Stimulated activated effector memory CD8-positive, alpha-beta T cell treated with anti-CD3 and anti-CD28 coated beads, Interleukin-12 subunit alpha, Interleukin-12 subunit beta, amount 100 ng/mL, for 72 hours (primary cell): ENCODE measurements around the gene ZNF281.
A peak's percentile ranks its signal among the peaks of the same experiment; 100 is the strongest.
"Not testable (repeated sequence)": the region's sequence is repeated elsewhere in the genome, so short reads cannot be mapped to it uniquely, and the experiment has no call there.

Experiments used
- ATAC-seq: fragments of 150-1000 bp; cut with Tn5 transposase; 2 replicates; pipeline ENCODE4 v1.10.0; 2021
- DNase-seq, 2 donors: peaks; one replicate each; pipeline ENCODE4 v3.0.0; 2021 to 2022; ENCODE audit warnings: low spot score in 2 of 2
- H3K27ac Mint-ChIP-seq: one replicate; pipeline ENCODE4 v1.8.0; 2022; ENCODE audit warnings: mild to moderate bottlenecking, mixed read lengths
- H3K36me3 Mint-ChIP-seq: one replicate; pipeline ENCODE4 v1.8.0; 2022; ENCODE audit warnings: mild to moderate bottlenecking, mixed read lengths
- H3K4me1 Mint-ChIP-seq: one replicate; pipeline ENCODE4 v1.8.0; 2022; ENCODE audit warnings: mixed read lengths
- H3K4me3 Mint-ChIP-seq: one replicate; pipeline ENCODE4 v1.8.0; 2022; ENCODE audit warnings: mild to moderate bottlenecking, mixed read lengths
- H3K9me3 Mint-ChIP-seq: one replicate; pipeline ENCODE4 v1.8.0; 2022; ENCODE audit warnings: mixed read lengths

The ZNF281 gene, protein sequence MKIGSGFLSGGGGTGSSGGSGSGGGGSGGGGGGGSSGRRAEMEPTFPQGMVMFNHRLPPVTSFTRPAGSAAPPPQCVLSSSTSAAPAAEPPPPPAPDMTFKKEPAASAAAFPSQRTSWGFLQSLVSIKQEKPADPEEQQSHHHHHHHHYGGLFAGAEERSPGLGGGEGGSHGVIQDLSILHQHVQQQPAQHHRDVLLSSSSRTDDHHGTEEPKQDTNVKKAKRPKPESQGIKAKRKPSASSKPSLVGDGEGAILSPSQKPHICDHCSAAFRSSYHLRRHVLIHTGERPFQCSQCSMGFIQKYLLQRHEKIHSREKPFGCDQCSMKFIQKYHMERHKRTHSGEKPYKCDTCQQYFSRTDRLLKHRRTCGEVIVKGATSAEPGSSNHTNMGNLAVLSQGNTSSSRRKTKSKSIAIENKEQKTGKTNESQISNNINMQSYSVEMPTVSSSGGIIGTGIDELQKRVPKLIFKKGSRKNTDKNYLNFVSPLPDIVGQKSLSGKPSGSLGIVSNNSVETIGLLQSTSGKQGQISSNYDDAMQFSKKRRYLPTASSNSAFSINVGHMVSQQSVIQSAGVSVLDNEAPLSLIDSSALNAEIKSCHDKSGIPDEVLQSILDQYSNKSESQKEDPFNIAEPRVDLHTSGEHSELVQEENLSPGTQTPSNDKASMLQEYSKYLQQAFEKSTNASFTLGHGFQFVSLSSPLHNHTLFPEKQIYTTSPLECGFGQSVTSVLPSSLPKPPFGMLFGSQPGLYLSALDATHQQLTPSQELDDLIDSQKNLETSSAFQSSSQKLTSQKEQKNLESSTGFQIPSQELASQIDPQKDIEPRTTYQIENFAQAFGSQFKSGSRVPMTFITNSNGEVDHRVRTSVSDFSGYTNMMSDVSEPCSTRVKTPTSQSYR

DNA sequence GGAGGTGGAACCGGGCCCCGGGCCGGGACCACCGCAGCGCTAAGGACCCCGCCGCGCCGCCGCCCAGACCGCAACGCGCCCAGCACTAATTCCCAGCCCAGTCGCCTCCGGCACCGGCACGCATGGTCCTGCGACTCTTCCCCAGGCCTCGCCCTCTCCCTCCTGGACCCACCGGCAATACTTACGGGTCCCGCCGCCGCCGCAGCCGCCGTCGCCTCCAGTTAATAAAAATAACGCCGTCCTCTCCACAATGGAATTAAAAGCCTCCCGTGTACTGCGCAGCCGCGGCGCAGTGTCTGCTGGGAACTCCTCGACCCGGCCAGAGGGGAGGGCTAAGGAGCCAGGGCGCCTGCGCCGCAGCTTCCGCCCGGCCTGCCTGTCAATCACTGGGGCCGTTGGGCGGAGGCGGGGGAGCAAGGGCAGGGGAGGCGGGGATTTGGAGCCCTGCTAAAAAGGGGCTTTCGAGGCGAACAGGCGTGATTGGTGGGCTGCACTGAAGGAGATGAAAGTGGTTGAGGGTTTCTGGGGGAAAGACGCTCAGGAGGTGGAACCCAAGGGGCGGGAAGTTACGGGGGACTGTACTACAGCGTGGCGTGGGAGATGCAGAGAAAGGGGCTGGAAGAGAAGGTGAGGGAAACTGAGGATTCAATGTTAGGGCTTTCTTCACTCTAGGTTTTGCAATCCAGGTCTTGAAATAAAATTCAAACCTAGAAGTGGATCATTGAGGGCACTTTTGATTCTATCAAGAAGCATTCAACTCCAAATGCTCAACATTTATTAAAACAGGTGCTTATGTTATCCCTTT is at the start of gene ZNF281:
Gene ZNF281, minus strand, starts transcription at position 276 of the 805 bp plus-strand sequence. CDS start 331 bp downstream, outside the sequence.
- DNase-seq: peak; percentile 90 to 96
- peaks cover 59% of the 10 kb centered on the region for H3K4me1 Mint-ChIP-seq
- H3K9me3 Mint-ChIP-seq: no peaks in the 10 kb centered on the region
- H3K36me3 Mint-ChIP-seq: peaks cover 47% of the 10 kb centered on the region
- H3K4me3 Mint-ChIP-seq: peak within 1 kb of the TSS; percentile 98
- peak; percentile 99 for ATAC-seq
- peak within 1 kb of the TSS; percentile 98 for H3K27ac Mint-ChIP-seq

GRCh38 chr1:200458780-200459179 is 48.9 kb upstream of the ZNF281 start:
- H3K36me3 Mint-ChIP-seq: no peaks in the 10 kb centered on the region
- no peak for DNase-seq
- no peaks in the 10 kb centered on the region for H3K9me3 Mint-ChIP-seq
- no peaks in the 10 kb centered on the region for H3K4me1 Mint-ChIP-seq
- no peak overlapping the region for H3K4me3 Mint-ChIP-seq
- no peak for ATAC-seq
- H3K27ac Mint-ChIP-seq: no peak overlapping the region

GRCh38 chr1:200457810-200458209 is 48.0 kb upstream of the ZNF281 start:
- peaks cover 6% of the 10 kb centered on the region for H3K4me1 Mint-ChIP-seq
- H3K36me3 Mint-ChIP-seq: no peaks in the 10 kb centered on the region
- H3K9me3 Mint-ChIP-seq: no peaks in the 10 kb centered on the region
- no peak overlapping the region for H3K4me3 Mint-ChIP-seq
- no peak overlapping the region for H3K27ac Mint-ChIP-seq
- DNase-seq (no peak), ATAC-seq (no peak)

- Mint-ChIP-seq H3K9me3 (no peaks in the 10 kb centered on the region), H3K36me3 (no peaks in the 10 kb centered on the region)
These were observed 44.6 kb upstream of the ZNF281 start for GRCh38 chr1:200454425-200454824.

DNA sequence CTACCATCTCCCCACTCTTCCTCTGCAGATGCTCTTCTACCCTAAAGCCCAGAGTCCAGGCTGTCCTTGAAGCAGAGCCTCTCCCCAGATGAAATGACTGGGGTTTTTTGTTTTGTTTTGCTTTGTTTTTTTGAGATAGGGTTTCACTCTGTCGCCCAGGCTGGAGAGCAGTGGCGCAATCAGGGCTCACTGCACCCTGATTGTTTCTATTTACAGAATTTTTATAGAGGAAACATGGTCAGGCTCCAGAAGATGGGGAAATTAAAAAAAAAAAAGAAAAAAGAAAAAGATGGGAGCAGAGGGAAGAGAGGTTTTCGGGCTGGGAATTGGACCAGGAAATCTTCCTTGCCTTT is 43.7 kb upstream of the ZNF281 start:
- no peaks in the 10 kb centered on the region for H3K9me3 Mint-ChIP-seq
- ATAC-seq (no peak), DNase-seq (no peak)
- no peaks in the 10 kb centered on the region for H3K36me3 Mint-ChIP-seq
- peak overlapping the region; percentile 6 for H3K27ac Mint-ChIP-seq
- no peak overlapping the region for H3K4me3 Mint-ChIP-seq
- H3K4me1 Mint-ChIP-seq: peaks cover 7% of the 10 kb centered on the region

More at GRCh38 chr1:200454425-200454824, 44.6 kb upstream of the ZNF281 start:
- Mint-ChIP-seq H3K27ac (no peak overlapping the region), H3K4me1 (peaks cover 7% of the 10 kb centered on the region), H3K4me3 (no peak overlapping the region)
- ATAC-seq: no peak
- no peak for DNase-seq

DNA sequence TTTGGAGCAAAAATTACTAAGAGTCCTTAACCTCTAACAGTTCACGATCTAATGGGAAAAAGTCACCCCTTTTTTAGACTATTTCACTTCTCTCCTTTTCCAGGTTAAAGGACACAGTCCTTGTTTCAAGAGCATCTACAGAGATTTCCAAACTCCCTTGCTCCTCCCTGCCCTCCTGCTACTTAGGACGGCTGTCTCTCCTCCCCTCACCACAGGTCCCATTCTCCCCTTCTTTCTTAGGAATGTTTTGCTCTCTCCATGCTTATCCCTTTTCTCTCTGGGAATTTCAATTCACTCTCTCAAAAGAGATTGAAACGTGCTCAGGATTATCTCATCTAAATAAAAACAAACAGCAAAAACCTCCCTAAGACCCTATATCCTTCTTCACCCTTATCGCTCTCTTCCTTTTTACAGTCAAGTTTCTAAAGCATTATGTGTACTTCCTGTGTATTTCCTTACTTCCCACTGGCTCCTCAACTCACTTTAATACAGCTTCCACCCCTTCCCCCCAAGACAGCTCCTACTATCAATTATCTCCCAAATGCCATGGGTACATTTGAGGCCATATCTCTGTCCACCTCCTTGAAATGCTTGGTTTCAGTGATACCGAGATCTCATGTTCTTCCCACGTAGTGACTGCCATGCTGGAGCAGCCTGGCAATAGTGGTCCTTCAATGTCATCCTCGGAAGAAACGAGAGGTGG is 43.2 kb upstream of the ZNF281 start:
- Mint-ChIP-seq H3K9me3 (no peaks in the 10 kb centered on the region), H3K36me3 (no peaks in the 10 kb centered on the region), H3K27ac (peak overlapping the region; percentile 6), H3K4me3 (no peak overlapping the region), H3K4me1 (peaks cover 9% of the 10 kb centered on the region)
- ATAC-seq: no peak
- no peak for DNase-seq

DNA sequence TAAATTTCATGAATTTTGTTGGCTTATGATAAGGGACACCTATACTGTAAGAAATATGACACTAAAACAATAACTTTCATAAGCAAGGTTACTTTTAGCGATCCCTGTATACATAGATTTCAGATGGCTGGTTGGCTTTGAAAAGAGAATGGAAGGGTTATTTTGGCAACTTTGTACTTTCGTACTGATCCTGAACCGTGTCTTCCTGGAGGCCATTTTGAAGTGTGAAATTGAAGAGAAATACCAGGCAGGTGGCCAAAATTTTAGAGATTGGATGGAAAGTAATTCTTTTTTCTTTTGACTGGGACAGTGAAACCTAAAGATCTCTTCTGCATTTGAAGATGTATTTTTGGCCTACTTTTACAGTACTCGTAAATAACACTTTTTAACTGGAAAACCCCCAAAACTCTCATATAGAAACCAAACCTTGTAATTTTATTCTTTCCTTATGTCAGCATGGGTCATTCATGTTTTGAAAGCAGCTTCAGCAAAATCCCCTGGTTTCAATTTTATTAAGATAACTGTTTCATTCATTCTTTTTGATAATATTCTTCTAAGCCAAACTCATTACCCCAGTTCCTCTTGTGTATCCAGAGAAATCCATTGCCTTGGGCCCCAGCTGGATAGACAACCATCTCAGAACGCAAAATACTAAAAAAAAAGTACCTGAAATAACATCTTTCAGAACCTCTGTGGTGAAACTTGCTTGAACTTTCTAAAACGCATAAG is 38.4 kb upstream of the ZNF281 start:
- H3K9me3 Mint-ChIP-seq: no peaks in the 10 kb centered on the region

DNA sequence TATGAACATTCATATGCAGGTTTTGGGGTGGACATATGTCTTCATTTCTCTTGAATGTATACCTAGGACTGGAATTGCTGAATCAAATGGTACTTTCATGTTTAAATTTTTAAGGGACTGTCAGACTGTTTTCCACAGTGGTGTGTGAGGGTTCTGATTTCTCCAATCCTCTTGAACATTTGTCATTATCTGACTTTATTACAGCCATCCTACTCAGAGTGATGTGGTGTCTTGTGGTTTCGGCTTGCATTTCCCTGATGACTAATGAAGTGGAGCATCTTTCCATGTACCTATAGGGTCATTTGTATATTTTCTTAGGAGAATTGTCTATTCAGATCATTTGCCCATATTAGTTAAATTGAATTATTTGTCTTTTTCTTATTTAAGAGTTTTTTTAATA is 35.4 kb upstream of the ZNF281 start:
- DNase-seq: no peak
- no peak overlapping the region for H3K4me3 Mint-ChIP-seq
- ATAC-seq: peak; percentile 85
- H3K27ac Mint-ChIP-seq: no peak overlapping the region
- H3K9me3 Mint-ChIP-seq: no peaks in the 10 kb centered on the region
- peaks cover 28% of the 10 kb centered on the region for H3K4me1 Mint-ChIP-seq
- H3K36me3 Mint-ChIP-seq: no peaks in the 10 kb centered on the region

More for the DNA sequence above, 38.4 kb upstream of the ZNF281 start:
- DNase-seq (no peak), ATAC-seq (peak; percentile 88)
- Mint-ChIP-seq H3K4me1 (peaks cover 33% of the 10 kb centered on the region), H3K4me3 (peak overlapping the region; percentile 14), H3K27ac (peak overlapping the region; percentile 58), H3K36me3 (no peaks in the 10 kb centered on the region)

- Mint-ChIP-seq H3K27ac (no peak overlapping the region), H3K4me1 (peaks cover 28% of the 10 kb centered on the region), H3K36me3 (no peaks in the 10 kb centered on the region), H3K4me3 (no peak overlapping the region), H3K9me3 (no peaks in the 10 kb centered on the region)
- no peak for DNase-seq
- ATAC-seq: no peak
These were observed 34.6 kb upstream of the ZNF281 start for GRCh38 chr1:200444478-200444877.

DNA sequence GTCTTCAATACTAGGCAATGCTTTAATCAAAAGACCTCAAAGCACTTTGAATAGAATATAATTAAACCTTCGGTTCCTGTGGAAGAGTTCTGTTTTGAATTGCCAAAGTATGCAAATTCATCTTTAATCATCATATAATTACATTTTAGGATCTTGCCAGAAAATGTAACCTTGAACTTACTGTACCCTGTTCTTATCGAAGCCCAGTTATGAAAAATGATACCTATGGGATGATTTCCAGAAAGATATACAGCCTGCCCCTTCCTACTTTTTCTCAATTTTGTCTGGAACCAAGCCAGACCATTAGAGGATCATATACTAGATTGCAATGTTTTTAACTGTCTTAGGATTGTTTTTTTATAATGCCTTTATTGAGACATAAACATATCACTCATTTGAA is 34.0 kb upstream of the ZNF281 start:
- DNase-seq (no peak), ATAC-seq (no peak)
- Mint-ChIP-seq H3K36me3 (no peaks in the 10 kb centered on the region), H3K27ac (no peak overlapping the region), H3K4me3 (no peak overlapping the region), H3K9me3 (no peaks in the 10 kb centered on the region), H3K4me1 (peaks cover 28% of the 10 kb centered on the region)

GRCh38 chr1:200442537-200443156 is 32.8 kb upstream of the ZNF281 start:
- no peak overlapping the region for H3K4me3 Mint-ChIP-seq
- peaks cover 27% of the 10 kb centered on the region for H3K4me1 Mint-ChIP-seq
- H3K27ac Mint-ChIP-seq: no peak overlapping the region
- no peak for DNase-seq
- H3K9me3 Mint-ChIP-seq: no peaks in the 10 kb centered on the region
- no peaks in the 10 kb centered on the region for H3K36me3 Mint-ChIP-seq
- ATAC-seq: no peak

DNA sequence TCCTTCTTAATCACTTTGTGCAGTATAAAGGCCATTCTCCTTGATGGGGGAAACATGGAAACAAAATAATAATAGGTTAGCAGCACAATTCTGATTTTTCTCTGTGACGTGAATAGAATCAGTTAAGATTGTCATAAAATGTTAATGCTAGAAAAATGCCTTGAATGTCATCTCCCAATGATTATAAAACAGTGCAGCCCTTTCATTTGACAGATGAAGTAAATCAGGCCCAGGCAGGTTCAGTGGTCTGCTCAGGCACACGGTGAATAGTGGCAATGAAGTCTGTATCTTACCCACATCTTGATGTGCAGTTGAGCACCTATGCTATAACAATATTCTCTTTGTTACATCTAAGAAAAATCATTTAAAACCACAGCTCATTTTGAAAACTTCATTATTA is 32.2 kb upstream of the ZNF281 start:
- DNase-seq (no peak), ATAC-seq (no peak)
- H3K4me1 Mint-ChIP-seq: peaks cover 27% of the 10 kb centered on the region
- no peak overlapping the region for H3K4me3 Mint-ChIP-seq
- no peaks in the 10 kb centered on the region for H3K9me3 Mint-ChIP-seq
- no peak overlapping the region for H3K27ac Mint-ChIP-seq
- H3K36me3 Mint-ChIP-seq: no peaks in the 10 kb centered on the region

DNA sequence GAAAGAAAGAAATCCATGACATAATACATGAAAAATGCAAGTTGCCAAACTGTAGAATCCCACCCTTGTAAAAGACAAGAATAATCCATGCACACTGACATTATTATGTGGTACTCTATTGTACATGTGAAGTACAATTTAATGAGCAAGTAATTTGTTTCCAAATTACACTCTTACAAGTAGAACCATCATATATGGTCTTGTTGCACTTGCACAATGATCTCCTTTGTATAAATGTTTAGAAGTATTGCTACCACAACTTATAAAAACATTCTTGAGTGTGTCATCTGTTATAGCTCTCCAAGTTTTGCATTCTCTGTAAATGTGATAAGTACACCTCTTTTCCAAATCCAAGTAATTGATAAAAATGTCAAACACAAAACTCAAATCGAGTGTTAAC is 29.1 kb upstream of the ZNF281 start:
- no peak overlapping the region for H3K27ac Mint-ChIP-seq
- H3K36me3 Mint-ChIP-seq: no peaks in the 10 kb centered on the region
- DNase-seq (no peak), ATAC-seq (no peak)
- no peaks in the 10 kb centered on the region for H3K9me3 Mint-ChIP-seq
- H3K4me3 Mint-ChIP-seq: no peak overlapping the region
- peaks cover 7% of the 10 kb centered on the region for H3K4me1 Mint-ChIP-seq

DNA sequence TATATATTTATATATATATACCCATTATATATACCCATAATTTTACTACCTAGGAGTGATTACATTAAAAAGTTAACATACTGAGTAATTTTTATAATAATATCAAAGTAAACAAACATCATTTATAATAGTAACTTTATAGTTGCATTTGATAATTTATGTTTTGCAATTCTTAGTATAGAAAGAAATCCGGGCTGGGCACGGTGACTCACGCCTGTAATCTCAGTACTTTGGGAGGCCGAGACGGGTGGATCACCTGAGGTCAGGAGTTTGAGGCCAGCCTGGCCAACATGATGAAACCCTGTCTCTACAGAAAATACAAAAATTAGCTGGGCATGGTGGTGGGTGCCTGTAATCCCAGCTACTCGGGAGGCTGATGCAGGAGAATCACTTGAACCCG is 28.6 kb upstream of the ZNF281 start:
- not testable (repeated sequence) for H3K27ac Mint-ChIP-seq, DNase-seq, ATAC-seq, H3K4me1 Mint-ChIP-seq, H3K9me3 Mint-ChIP-seq, H3K4me3 Mint-ChIP-seq, H3K36me3 Mint-ChIP-seq
